GM12865 (cell line): ENCODE results near the gene PDGFRA.

ENCODE experiments used
- DNase-seq: peaks from one replicate; pipeline ENCODE4 v3.0.0; 2010; ENCODE audit warnings: low read depth
- H3K4me3 ChIP-seq: 2 replicates; pipeline ENCODE4 v1.5.1; 2011; ENCODE audit warnings: mild to moderate bottlenecking, low read depth, low read length, control low read depth
- TF ChIP-seq, protein P1 (sequence below): IDR thresholded peaks from 2 replicates; pipeline ENCODE4 v1.5.1; 2011; ENCODE audit warnings: low read length, control low read depth, low read depth, inconsistent platforms; ENCODE audit not compliant: insufficient read depth; ENCODE audit errors: missing control alignments

PDGFRA gene

DNA sequence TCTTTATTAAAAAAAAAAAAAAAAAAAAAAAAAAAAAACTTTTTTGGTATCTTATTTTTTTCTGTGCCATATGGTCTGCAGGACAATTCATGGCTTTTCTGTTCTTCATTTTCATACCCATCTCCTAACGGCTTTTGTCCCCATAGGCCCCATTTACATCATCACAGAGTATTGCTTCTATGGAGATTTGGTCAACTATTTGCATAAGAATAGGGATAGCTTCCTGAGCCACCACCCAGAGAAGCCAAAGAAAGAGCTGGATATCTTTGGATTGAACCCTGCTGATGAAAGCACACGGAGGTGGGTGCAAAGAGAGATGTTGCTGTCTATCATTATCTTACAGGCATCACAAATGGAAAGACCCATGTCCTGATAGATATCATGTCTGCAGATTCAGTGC, 49.1 kb downstream of the PDGFRA start:
- TF ChIP-seq, protein P1, sequence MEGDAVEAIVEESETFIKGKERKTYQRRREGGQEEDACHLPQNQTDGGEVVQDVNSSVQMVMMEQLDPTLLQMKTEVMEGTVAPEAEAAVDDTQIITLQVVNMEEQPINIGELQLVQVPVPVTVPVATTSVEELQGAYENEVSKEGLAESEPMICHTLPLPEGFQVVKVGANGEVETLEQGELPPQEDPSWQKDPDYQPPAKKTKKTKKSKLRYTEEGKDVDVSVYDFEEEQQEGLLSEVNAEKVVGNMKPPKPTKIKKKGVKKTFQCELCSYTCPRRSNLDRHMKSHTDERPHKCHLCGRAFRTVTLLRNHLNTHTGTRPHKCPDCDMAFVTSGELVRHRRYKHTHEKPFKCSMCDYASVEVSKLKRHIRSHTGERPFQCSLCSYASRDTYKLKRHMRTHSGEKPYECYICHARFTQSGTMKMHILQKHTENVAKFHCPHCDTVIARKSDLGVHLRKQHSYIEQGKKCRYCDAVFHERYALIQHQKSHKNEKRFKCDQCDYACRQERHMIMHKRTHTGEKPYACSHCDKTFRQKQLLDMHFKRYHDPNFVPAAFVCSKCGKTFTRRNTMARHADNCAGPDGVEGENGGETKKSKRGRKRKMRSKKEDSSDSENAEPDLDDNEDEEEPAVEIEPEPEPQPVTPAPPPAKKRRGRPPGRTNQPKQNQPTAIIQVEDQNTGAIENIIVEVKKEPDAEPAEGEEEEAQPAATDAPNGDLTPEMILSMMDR, result no peak
- no peak overlapping the region for H3K4me3 ChIP-seq
- no peak for DNase-seq

DNA sequence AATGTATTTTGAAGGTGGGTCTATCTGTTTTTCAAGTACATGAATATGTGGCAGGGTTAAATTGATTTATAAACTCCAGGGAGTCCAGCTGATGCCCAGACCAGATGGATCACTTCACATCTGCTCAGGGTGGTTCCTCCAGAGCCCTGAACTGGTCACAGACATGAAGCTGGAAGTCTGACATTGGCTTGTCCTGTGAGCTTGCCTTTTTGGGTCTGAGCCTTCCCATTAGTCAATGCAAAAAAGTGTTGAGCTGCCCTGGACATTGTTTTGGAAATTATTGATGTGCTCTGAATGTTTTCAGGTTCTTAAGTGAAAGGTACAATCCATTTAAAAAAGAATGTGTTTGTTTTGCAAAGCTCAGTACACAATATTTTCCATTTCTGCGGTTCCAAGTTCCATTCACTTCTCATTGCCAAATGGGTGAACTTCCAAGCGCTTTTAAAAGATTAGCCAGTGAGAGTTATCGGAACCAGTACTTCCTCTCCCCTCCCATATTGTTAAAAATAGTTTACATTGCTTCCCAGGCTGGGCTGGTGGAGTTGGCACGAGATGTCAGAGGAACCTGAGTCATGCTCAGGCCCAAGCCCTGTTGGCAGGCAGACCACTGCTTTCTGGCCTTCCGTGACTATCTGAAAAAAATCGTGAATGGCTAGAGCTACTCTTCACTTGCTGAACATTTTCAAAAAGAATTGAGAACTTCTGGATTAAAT, 52.1 kb downstream of the PDGFRA start:
- DNase-seq, result no peak
- TF ChIP-seq, protein P1, result no peak
- no peak overlapping the region for H3K4me3 ChIP-seq

DNA sequence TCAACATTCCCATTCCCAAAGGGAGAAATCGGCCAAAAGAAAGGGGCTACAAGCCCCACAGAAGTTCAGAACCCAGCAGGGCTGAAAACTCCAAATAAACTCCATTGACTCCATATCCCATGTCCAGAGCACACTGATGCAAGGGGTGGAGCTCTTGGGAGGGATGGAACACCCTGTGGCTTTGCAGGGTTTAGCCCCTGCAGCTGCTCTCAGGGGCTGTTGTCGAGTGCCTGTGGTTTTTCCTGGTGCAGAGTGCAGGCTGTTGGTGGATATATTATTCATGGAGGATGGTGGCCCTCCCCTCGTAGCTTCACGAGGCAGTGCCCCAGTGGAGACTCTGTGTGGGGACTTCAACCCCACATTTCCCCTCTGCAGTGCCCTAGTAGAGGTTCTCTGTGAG, 53.7 kb downstream of the PDGFRA start:
- TF ChIP-seq, protein P1, result no peak
- DNase-seq, result no peak
- no peak overlapping the region for H3K4me3 ChIP-seq

DNA sequence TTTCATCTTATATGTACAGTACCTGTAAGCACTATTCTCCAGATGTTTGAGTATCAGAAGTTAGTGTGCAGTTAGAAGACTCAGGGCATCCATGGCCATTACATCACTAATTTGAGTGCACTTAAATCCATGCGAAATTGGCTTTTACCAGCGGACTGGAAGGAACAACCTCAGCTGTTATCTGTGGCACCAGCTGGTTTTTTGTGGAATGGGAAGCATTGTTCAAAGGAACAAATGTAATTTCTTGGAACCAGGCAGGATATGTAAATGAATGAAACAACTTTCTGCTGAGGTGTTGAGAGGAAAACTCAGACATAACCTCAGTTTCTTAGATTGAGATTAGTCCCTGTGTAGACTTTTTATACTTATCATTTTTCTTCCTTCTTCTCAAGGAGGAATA, 60.2 kb downstream of the PDGFRA start:
- H3K4me3 ChIP-seq, result no peak overlapping the region
- no peak for DNase-seq
- TF ChIP-seq, protein P1, result no peak

DNA sequence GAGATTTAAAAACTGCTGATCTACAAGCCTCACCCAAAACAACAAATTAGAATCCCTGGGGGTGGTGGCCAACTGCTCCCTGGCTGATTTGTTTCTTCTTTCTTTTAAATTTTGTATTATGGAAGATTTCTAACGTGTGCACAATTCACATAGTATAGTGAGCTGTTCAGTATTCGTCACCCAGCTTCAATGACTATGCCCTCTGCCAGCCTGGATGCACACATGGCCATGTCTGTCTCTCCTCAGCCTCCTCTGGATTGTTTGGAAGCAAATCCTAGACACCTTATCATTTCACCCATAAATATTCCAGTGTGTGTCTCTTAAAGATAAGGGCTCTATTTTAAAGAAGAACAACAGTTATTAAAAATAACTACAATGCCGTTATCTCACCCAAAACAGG, 61.9 kb downstream of the PDGFRA start:
- DNase-seq, result no peak
- TF ChIP-seq, protein P1, result no peak
- H3K4me3 ChIP-seq, result no peak overlapping the region

DNA sequence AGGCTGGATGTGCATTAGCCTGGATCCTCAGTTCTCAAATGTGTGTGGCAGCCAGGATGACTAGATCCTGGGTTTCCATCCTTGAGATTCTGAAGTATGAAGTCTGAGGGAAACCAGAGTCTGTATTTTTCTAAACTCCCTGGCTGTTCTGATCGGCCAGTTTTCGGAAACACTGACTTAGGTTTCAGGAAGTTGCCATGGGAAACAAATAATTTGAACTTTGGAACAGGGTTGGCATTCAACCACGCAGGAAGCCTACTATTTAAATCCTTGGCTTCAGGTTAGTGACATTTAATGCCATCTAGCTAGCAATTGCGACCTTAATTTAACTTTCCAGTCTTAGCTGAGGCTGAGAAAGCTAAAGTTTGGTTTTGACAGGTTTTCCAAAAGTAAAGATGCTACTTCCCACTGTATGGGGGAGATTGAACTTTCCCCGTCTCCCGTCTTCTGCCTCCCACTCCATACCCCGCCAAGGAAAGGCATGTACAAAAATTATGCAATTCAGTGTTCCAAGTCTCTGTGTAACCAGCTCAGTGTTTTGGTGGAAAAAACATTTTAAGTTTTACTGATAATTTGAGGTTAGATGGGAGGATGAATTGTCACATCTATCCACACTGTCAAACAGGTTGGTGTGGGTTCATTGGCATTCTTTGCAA, 67.6 kb downstream of the PDGFRA start:
- no peak overlapping the region for H3K4me3 ChIP-seq
- DNase-seq, result no peak
- TF ChIP-seq, protein P1, result no peak
